ENCODE measurements around the gene CLNS1A.

The CLNS1A gene, protein sequence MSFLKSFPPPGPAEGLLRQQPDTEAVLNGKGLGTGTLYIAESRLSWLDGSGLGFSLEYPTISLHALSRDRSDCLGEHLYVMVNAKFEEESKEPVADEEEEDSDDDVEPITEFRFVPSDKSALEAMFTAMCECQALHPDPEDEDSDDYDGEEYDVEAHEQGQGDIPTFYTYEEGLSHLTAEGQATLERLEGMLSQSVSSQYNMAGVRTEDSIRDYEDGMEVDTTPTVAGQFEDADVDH

DNA sequence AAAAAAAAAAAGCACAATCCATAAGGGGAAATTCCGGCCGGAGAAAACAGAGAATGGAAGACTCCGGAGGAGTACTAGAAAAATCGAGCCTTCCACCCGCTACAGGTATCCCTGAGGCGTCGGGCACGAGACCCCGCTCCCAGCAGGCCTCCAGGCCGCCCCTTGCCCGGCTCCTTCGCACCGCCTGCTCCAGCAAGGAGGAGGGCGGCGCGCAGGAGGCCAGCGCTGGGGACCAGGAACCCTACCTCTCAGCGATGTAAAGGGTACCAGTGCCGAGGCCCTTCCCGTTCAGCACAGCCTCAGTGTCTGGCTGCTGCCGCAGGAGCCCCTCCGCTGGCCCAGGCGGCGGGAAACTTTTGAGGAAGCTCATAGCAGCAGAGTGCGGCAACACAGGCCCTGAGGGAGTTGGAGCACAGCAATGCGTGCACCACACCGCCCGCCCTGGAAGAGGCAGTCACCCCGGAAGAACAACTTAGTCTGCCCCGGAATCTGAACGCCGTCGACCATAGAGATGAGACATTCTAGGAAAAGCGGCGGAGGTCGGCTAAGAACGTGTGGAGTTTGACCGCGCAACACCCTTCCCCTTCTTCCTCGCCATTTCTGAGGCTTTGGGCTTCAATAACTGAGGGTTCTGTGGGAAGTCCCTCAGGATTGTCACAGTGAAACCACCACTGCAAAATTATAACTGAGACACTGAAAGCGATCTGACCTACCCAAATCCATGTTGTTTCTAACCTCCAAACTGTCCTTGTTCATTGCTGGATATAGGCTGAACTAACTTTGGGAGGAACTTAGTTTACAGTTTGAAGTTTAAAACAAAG, at the start of gene CLNS1A:
TSS of gene CLNS1A (minus strand) at position 450 of the 821 bp plus-strand sequence. CDS start at position 370, 80 bp downstream.
- DNase-seq = peak; percentile 93

DNA sequence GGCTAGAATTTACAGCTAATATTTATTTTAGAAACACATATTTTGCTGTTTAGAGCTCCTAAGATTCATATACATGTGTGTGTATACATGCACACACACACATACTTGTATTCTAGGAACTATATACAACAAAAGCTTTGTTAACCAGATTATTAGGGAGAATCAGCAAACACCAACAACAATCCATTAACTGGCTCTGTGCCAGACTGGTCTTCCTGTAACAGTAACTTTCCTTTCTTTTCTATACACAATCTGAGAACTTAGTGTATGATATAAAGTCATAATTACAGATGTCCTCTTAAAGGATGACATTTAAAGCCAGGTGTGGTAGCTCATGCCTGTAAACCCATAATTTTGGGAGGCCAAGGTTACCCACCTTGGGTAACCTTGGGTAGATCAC, 49.5 kb upstream of the CLNS1A start:
- no peak for DNase-seq

DNA sequence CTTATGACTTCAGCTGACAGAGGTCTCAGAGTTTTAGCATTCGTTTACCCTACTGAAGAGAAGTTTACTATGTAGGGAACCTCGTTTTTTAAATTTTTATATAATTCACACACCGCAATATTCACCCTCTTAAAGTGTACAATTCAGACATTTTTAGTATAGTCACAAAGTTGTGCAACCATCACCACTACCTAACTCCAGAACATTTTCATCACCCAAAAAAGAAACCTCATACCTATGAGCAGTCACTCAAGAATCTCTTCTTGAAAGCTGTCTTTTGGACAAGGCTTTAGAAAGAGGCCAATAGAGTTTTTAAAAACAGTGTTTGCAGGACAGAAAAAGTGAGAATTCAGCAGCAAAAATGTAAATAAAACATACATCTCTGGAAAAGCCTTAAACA, 39.5 kb upstream of the CLNS1A start:
- no peak for DNase-seq

DNA sequence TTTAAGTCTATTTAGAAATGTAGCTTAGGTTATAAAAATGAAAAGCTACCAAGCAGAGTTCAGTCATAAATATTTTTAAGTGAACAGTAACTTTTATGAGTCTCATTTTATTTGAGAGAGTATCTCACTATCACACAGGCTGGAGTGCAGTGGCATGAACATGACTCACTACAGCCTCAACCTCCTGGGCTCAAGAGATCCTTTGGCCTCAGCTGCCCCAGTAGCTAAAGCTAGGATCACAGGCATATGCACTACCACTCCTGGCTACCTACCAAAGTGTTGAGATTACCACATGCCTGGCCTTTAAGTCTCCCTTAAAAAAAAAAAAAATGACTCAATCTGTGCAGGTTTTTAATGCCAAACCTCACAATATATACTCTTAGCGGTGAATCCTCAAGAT, 34.7 kb upstream of the CLNS1A start:
- DNase-seq = no peak

DNA sequence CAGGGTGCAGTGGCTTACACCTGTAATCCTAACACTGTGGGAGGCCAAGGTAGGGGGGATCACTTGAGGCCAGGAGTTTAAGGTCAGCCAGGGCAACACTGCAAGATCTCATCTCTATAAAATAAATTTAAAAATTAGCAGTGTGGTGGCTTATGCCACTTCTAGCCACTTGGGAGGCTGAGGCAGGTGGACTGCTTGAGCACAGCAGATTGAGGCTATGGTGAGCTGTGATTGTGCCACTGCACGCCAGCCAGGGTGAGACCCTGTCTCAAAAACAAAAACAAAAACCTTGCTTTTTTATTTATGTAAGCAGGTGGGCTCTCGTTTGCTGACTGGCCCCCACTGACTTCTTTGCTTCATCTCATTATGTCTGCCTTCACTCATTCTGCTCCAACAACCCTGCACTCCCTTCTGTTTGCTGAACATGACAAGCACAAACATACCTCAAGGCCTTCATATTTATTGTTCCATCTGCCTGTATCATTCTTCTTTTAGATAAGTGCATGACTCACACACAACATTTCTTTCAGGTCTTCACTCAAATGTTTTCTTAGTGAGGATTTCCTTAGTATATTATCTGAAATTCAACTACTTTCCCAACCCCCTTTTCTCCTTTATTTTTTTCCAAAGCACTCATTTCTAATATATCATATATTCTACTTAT, 32.4 kb upstream of the CLNS1A start:
- DNase-seq = no peak

DNA sequence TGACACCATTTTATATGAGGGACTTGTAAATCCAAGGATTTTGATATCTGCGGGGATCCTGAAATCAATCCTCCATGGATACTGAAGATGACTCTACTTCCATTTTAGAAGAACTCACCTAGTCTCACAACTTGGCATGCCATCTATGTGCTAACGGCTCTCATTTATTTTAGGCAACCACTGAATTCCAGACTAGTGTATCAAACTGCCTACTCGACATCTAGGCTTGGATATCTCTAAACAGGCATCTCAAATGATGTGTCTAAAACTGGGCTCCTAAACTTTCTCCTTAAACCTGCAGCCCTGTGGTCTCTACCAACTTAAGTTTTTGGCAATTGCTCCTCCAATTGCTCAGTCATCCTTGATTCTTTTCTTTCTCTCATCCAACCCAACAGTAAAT, 31.2 kb upstream of the CLNS1A start:
- no peak for DNase-seq

DNA sequence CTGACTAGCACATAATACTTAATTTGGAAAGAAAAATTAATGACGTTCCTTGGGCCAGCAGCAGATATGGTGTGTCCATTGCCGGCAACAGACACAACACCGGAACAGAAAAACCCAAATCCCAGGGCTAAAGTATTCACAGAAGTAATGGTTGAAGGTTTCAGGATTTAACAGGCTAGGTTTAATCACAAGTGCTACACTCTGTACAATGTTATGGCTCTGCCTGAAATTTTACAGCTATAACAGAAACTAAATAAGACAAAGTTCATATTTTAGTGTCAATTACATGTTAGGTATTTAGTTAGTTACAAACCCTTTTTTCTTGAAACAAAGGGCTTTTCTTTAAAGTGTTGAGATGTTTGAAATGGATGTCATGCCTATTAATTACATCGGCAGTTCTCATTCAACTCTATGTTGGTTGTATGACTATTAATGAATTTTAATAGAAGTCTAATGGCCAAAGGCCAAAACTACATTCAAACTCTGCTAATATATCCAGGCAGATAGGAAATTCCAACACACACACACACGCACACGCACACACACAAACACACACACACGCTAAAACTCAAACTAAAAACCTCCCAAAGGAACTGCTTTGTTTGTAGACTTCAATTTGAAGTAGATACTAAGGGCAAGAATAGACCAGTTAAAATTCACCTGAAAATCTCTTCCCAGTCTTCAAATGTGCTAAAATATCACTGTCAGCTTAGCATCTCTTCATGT, 27.8 kb upstream of the CLNS1A start:
- DNase-seq = no peak

DNA sequence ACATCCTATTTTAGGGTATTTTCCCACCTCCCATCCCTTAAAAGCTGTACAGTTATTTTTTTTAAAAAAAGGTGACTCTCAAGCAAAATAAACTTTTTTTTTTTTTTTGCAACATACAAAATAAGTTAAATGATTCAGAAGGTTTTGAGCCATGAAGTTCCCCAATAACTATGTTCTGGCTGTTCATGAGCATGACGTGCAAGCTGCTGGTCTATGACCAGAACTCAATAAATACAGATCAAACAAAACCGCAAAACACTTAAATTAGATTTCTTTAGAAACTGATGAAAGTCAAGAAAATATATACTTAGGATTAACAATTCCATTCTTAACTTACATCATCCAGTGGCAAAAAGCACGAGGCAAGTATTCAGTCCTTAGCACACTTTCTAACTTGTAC, 24.1 kb upstream of the CLNS1A start:
- DNase-seq = no peak

DNA sequence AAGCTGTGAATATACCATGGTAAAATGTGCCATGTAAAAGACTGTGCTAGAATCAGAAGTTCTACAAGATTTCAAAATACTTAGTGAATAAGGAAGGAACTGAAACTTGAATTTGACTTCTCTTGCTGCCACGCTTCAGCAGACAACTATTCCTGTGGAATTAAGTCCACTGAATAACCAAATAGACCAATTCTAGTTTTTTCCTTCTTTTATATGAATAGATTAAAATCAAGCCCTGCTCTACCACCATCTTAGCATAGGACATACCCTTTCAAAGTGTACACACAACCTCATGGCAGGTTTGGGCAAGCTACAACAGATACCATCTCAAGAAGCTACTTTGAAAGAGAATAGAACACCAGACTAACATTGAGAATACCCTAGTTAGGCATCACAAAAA, 23.4 kb upstream of the CLNS1A start:
- no peak for DNase-seq

DNA sequence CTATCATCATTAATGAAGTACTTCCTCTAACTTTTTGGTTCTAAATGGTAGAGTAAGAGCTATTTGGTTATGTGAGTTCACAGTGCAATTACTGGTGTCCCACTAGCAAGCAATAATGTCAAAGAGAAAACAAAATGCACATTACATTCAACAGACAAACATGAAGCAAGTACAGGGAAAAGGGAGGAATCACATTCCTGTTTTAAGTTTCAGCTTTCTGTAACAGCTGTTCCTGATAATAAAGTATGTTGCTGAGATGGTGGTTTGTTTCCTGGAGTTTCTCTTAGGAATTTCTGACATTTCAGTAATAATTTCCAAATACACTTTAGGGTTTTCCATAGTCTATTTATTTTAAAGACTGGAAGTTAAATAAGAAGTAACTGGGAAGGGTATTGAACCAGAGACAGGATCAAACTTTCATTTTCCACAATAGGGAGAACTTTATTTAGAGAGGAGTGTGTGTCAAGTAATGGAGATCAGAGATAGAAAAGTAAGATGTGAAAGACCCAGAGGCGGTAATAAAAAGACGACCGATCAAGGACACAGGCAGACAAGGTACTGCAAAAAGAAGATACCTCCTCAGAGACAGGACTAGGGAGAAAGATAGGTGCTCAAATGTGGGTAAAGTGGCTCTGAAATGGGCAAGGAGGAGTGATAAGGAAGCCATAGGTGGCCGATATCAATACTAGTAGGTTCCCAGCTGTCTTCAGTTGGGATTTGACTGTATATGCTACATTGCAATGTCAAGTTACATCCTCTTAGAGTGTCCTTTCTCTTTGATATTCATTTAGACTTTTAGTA, 20.8 kb upstream of the CLNS1A start:
- no peak for DNase-seq

DNA sequence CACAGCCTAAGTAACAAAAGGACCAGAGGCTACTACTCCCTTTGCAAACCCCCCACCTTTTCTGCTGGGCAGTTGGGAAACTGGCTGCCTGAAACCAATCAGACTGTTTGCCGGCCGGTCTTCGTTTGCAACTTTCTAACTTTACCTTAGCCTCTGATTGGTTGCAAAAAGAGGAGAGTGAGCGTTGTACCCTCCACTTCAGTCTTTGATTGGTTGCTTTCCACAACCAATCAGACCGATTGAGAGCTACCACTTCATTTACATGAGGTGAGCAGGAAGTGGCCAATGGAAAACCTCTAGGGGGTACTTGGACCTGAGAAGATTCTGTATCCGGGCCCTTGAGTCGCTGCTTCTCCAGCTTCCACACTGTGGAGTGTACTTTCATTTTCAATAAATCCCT, 18.8 kb upstream of the CLNS1A start:
- DNase-seq = no peak

DNA sequence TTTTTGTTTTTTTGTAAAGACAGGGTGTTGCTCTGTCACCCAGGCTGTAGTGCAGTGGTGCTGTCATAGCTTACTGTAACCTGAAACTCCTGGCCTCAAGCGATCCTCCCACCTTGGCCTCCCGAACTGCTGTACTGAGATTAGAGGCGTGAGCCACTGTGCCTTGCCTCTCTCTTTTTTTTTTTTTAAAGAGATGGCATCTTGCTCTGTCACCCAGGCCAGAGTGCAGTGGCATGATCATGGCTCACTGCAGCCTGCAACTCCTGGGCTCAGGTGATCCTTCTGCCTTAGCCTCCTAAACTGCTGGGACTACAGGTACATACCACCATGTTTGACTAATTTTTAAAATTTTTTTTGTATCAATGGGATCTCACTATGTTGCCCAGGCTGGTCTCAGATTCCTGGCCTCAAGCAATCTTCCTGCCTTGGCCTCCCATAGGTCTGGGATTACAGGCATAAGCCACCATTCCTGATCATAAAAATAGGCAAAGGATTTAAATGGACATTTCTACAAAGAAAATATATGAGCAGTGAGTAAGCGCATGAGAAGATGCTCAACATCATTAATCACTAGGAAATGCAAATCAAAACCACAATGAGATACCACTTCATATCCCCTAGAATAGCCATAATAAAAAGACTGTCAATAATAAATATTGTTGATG, 17.3 kb upstream of the CLNS1A start:
- no peak for DNase-seq

DNA sequence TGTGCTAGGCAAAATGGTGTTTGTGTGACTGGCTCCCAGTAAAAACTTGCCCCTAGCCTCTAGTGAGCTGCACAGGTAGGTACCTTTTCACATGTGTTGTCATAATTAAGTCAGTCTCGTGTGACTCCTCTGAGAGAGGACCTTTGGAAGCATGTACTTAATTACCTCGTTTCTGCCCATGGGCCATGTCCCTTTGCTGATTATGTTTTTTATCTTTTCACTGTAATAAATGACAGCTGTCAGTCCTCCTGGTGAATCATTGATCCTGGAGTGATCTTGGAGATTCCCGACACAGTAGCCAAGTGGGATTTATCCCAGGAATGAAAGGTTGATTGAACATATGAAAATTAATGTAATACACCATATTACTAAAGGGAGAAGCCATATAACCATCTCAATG, 12.5 kb upstream of the CLNS1A start:
- DNase-seq = no peak

DNA sequence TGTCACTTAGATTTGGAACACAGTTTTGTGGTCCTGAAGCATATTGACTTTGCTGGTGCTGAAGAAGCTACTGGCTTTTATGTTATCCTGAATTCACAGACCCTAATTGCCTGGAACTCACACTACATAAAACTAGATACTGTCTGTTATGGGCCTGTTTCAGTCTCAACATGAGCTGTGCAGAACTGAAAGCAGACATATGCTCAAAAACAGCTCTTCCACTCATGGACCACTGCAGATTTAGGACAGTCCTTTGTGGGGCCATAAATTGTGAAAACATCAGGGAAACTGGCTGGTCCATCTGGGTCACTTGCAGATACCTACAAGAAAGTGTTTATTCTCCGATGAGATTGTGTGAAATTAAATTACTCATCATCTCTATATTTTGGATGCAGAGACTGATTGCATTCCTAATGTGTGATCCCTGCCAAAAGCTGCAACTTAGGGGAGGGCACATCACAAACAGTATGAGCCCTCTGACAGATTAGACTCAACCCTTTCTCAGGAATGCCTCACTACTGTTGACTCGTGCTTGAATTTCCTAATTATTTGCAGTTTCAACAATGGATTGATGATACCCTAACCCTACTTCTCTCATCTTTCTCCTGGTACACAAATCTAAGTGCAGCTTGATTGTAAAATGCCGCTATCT, 10.2 kb upstream of the CLNS1A start:
- no peak for DNase-seq

DNA sequence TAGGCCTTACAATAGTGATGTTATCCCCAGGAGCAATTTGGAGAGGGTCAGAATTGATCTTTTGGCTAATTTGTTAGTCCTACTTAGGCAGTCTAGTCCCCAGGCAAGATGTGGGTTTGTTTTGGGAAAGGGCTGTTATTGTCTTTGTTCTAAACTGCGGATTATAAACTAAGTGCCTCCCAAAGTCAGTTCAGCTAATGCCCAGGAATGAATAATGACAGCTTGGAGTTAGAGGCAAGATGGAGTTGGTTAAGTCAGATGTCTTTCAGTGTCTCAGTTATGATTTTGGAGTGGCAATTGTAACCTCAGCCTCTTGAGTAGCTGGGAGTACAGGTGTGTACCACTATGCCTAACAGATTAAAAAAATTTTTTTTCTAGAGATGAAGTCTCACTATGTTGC, 7.3 kb upstream of the CLNS1A start:
- no peak for DNase-seq

DNA sequence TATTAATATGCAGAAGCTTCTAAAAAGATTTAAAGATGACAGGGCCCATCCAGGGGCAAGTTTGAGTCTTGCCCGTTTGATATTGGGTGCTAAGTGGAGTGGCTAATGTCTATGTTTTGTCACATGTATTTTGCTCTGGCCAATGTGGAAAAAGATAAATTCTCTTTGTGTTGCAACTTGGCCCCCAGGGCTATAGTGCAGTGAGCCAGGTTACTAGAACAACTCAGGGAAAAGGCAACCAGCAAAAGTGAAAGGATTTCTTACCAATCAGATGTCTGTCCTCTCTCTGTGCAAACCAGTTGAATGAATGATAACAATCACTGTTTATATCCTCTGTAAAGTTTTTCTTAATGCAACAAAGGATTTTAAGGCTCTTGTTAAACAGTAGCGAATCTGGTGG, 4.6 kb upstream of the CLNS1A start:
- no peak for DNase-seq

DNA sequence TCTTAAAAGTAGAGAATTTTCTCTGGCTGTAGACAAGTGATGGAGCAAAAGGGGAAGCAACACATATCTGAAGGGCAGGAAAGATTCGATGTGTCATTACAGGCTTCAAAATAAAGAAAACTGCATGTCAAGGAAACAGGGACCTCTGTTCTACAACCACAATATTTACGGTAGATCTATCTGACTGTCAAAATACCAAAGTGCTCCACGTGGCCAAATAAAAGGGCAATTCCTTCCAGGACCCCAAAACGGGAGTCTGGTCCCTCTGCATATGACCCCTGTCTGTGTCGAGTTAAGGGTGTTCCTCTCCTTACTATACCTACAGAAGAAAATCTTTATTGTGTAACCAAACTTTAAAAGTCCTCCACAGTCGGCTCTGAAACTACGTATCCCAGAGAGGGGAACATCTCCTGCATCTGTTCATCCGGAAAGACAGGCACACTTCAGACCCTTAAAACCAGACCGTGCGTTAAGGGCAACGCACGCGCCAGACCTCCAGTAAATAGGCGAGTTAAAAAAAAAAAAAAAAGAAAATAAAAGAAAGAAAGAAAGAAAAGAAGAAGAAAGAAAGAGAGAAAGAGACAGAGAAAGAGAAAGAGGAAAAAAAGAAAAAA, 756 bp downstream of the CLNS1A start:
- DNase-seq = peak; percentile 20

DNA sequence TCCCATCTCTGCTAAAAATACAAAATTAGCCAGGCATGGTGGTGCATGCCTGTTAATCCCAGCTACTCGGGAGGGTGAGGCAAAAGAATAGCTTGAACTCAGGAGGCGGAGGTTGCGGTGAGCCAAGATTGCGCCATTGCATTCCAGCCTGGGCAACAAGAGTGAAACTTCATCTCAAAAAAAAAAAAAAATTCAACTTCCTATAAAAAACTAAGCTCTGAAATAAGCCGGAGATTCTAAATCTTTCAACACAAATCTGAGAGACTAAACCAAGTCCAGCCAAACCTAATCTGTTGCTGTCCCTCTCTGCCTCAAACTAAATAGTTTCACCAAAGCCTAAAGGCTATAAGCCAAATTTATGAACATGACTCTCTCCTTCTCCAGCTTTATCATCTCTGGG, 3.7 kb downstream of the CLNS1A start:
- DNase-seq = peak; percentile 70

DNA sequence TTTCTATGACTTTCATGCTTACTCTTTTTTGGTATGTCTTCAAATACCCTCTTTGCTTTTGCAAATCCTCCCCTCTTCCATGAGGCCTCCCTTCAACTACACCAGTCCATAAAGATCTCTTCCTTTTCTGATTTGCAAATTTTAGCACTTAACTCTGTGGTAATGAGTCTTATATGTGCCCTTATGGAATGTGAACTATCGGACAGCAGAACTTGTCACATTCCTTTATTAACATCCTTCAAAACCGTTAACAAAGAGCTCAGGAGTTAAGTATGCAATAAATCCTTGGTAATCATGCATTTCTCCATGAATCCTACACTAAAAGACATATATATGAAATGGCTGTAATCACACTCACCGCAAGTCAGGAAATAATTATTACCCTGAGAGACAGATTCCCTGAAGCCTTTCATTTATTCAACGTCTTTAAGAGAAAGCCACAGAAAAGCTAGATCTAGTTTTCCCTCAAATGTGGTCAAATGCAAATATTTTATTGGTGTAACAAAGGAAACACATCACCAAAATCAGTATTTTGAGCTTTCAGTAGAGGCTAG, 7.4 kb downstream of the CLNS1A start:
- no peak for DNase-seq

DNA sequence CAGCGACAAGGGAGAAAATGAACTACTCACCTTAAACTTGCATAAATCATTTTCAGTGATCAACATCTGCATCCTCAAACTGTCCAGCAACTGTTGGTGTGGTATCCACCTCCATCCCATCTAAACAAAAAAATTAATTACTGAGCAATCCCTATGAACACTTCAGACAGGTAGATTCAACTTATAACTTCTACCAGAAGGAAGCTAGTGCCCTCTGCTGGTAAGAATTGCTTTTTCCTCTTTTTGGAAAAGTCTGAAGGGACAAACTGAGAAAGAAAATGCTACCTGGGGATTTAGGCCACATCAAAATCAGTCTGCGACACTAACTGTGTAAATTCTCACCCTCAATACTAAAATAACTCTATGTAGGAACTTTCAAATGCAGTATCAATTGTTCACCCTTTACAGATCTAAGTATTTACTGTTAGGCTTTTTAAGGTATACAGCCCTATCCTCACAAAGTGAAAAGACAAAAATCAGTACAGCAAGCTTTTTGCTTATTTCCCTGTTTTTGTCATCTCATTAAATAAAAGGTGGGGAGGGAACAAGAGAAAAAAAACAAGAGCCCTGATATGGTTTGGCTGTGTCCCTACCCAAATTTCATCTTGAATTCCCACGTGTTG, 17.9 kb downstream of the CLNS1A start:
- no peak for DNase-seq
